Left ventricle myocardium inferior (tissue), 1 donor: ENCODE results near the gene SHH. TPM values are rescaled to one million over a fixed set of nuclear protein-coding genes. Genes with fewer than 3 reads are reported as not detected.

Experiments used
- DNase-seq: peaks from one replicate; pipeline ENCODE4 v3.0.0-alpha.2; 2020
- H3K27ac ChIP-seq: fragments of 200-600 bp; replicated peaks from 2 replicates; pipeline ENCODE4 v1.8.0; 2021
- H3K27me3 ChIP-seq: fragments of 200-600 bp; 2 replicates; pipeline ENCODE4 v1.8.0; 2021; ENCODE audit warnings: low read depth
- H3K36me3 ChIP-seq: fragments of 200-600 bp; 2 replicates; pipeline ENCODE4 v1.8.0; 2021
- H3K4me1 ChIP-seq: fragments of 200-600 bp; 2 replicates; pipeline ENCODE4 v1.8.0; 2021
- H3K4me3 ChIP-seq: fragments of 200-600 bp; 2 replicates; pipeline ENCODE4 v1.8.0; 2021; ENCODE audit warnings: mild to moderate bottlenecking, moderate library complexity
- H3K9me3 ChIP-seq: fragments of 200-600 bp; replicated peaks from 2 replicates; pipeline ENCODE4 v1.8.0; 2021
- intact Hi-C: fragments of 100-400 bp; cut with micrococcal nuclease; formaldehyde crosslinking; loops from one replicate; pipeline ENCODE4 v1.11.0; 2022
- total RNA-seq: library from RNA; stranded (reverse); fragmentation: NEBNext Ultra II Directional; extraction: Animal tissue kit (Norgen Biotek cat#: 25700); gene quantifications from one replicate; pipeline ENCODE4 v1.2.1, GENCODE V29; 2021
- TF ChIP-seq, protein P1 (sequence below): fragments of 200-600 bp; IDR thresholded peaks from 2 replicates; pipeline ENCODE4 v1.8.0; 2021; ENCODE audit warnings: antibody characterized with exemption, mild to moderate bottlenecking, borderline replicate concordance
- donor health status: DM: no; HTN: yes; CAD: no; lungs with severe emphysema.

SHH gene
- total RNA-seq, 1 donor from 2014 or later: not detected

DNA sequence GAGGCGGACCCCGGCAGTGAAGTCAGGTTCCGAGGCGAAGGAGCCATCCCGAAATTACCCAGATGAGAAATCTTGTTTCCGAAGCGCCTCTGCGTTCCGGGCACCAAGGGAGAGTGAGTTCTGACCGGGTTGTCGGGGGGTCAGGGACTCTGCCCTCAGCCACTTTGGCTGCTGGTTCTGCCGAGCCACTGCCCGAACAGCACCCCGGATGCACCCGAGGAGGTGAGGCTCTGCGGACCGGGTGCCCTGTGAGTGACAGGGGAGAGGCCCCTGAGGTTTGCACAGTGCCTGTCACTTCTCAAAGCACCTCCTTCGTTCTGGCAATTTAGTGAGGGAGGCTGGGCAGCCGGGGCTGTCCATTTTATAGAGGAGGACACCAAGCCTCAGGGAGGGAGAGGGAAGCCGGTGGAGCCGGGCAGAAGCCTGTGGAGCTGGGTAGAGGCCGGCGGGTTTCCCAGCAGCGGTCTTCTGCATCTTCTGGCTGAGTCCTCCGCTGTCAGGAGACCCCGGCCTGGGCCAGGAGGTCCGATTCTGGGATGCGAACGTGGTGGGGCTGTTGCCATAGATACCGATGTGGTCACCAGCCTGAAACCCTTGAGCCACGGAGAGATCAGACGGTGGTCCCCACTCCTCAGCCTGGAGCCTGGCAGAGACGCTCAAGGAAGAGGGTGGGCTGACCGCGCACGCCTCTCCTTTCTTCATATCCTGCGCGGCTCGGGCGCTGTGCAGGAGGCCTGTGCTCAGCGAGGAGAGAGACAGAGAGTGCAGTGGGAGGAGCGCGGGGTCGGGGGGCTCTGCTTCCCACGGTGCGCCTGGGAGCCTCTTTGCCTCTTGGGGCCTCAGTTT lies 18.9 kb upstream of the SHH start:
- intact Hi-C loops: no loop called here
- Histone ChIP-seq H3K4me1 (no peaks in the 10 kb centered on the region), H3K27me3 (peaks cover 99% of the 10 kb centered on the region), H3K36me3 (no peaks in the 10 kb centered on the region), H3K4me3 (no peak overlapping the region), H3K9me3 (no peaks in the 10 kb centered on the region), H3K27ac (no peak overlapping the region)
- DNase-seq: no peak
- TF ChIP-seq, protein P1, sequence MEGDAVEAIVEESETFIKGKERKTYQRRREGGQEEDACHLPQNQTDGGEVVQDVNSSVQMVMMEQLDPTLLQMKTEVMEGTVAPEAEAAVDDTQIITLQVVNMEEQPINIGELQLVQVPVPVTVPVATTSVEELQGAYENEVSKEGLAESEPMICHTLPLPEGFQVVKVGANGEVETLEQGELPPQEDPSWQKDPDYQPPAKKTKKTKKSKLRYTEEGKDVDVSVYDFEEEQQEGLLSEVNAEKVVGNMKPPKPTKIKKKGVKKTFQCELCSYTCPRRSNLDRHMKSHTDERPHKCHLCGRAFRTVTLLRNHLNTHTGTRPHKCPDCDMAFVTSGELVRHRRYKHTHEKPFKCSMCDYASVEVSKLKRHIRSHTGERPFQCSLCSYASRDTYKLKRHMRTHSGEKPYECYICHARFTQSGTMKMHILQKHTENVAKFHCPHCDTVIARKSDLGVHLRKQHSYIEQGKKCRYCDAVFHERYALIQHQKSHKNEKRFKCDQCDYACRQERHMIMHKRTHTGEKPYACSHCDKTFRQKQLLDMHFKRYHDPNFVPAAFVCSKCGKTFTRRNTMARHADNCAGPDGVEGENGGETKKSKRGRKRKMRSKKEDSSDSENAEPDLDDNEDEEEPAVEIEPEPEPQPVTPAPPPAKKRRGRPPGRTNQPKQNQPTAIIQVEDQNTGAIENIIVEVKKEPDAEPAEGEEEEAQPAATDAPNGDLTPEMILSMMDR: no peak

DNA sequence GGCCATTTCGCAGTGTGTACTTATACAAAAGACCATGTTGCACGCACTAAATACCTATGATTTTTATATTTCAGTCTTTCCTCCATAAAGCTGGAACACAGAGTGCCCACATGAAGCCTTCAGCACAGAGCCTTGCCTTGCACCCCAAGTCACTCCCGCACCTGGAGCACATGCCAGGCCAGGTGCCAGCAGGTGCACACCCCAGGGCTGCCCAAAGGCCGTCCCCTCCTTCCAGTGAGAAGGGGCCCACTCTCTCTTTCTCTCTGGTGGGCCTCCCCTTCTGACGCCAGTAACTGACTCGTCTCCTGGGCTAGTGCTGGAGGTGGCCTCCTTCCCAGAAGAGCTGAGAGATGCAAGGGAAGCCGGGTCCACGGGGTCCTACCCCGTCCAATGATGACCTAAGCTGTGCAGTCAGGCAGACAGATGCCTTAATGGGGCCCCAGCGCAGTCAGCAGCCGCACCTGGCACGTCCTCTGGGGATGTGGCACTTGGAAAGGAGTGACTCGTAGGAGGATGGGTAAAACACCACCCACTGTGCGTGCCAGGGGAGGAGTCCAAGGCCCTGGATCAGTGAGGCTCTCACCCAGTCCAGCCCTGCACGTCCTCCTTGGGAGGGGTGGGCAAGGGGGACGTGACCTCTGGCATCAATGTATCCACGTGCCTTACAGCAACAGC lies 17.7 kb upstream of the SHH start:
- Histone ChIP-seq H3K27ac (no peak overlapping the region), H3K9me3 (no peaks in the 10 kb centered on the region), H3K27me3 (peaks cover 100% of the 10 kb centered on the region), H3K36me3 (no peaks in the 10 kb centered on the region), H3K4me3 (no peak overlapping the region), H3K4me1 (no peaks in the 10 kb centered on the region)
- intact Hi-C loops: no loop called here
- TF ChIP-seq, protein P1: no peak
- DNase-seq: no peak

DNA sequence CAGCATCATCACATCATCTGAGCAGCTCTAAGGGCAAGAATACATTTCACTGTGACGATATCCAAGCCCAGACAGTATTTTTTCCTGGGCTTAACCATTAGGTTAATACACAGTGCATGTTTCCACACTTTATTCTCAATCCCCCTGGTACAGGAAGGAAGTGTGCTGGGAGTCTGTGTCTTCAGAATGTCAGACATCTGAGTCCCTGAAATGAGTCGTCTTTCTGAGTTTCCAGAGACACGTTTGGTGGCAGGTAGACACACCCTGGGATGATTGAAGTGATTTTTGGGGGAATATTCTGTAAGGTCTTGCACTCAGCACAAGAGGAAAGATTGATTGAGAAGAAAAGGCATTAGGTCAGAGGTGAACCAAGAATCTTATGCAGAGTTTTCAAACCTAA lies 13.1 kb upstream of the SHH start:
- TF ChIP-seq, protein P1: no peak
- Histone ChIP-seq H3K27ac (no peak overlapping the region), H3K4me1 (no peaks in the 10 kb centered on the region), H3K36me3 (no peaks in the 10 kb centered on the region), H3K27me3 (peaks cover 100% of the 10 kb centered on the region), H3K4me3 (no peak overlapping the region), H3K9me3 (no peaks in the 10 kb centered on the region)
- no peak for DNase-seq
- intact Hi-C loops: no loop called here

DNA sequence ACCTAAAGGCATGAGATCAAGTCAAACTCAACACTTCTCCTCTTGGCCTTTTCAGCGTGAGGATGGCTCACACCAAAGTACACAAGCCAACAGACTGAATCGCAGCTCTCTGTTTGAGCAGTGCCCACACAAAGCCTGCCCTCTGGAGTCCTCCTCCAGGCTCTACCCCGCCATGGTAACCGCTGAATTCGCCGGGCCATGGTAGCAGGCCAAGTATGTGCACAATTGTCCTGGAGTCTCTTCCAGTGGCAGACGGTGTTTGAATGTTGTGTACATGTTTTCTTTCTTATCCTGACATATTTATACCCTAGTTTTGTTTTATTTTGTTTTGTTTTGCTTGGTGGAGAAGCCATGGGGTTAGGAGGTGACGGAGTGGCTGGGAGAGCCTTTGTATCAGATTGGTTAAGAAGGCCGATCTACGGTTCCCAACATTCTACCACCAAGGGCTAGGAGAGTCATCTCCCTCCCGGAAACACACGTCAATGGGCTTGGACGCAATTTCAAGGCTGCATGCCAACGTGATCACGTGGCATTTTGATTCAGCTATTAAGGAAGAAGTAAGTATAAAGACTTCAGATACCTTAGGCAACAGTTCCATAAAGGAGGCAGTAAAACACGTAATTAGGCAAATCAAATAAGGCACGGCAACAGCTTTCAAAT lies 12.1 kb upstream of the SHH start:
- no peaks in the 10 kb centered on the region for H3K9me3 ChIP-seq
- TF ChIP-seq, protein P1: no peak
- no peak for DNase-seq
- intact Hi-C loops: no loop called here
- no peaks in the 10 kb centered on the region for H3K4me1 ChIP-seq
- no peak overlapping the region for H3K27ac ChIP-seq
- H3K27me3 ChIP-seq: peaks cover 100% of the 10 kb centered on the region
- H3K36me3 ChIP-seq: no peaks in the 10 kb centered on the region
- H3K4me3 ChIP-seq: no peak overlapping the region

DNA sequence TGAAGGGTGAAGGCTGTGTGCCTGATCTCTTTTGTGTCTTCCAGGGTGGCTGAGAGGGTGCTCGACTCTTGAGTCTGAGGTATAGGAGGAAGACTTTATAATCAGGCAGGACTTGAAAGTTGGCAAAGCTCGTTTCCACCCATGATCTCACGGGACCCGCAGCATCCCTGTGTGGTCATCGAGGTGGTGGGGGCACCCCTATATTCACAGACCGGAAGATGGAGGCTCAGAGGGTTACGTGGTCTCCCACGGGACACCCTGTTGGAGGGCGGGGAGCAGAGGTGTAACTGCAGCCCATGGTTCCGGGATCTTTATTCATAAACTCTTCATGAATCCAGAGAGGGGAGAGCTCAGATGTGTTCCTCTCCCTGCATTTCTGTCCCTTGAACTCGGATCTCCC lies 9.6 kb upstream of the SHH start:
- H3K9me3 ChIP-seq: no peaks in the 10 kb centered on the region
- H3K27me3 ChIP-seq: peaks cover 99% of the 10 kb centered on the region
- H3K4me1 ChIP-seq: no peaks in the 10 kb centered on the region
- no peak overlapping the region for H3K27ac ChIP-seq
- intact Hi-C loops: no loop called here
- TF ChIP-seq, protein P1: no peak
- no peak for DNase-seq
- H3K36me3 ChIP-seq: no peaks in the 10 kb centered on the region
- H3K4me3 ChIP-seq: no peak overlapping the region
